Measurements from ENCODE around the gene NOTCH3.

- TF ChIP-seq CTCF (IDR thresholded peaks at IDR 0.05 in 4 of 5, conservative IDR thresholded peaks at IDR 0.05 in 1 of 5), result no peak
- no peak for TF ChIP-seq POLR2A (IDR thresholded peaks at IDR 0.05)
Measured at GRCh38 chr19:15115762-15116615, 84.8 kb downstream of the NOTCH3 start.

All from gastrocnemius medialis (tissue), 4 donors.